HG03095 (cell line): ENCODE measurements around the gene CETN1.

Experiments
- ATAC-seq: cut with Tn5 transposase; IDR thresholded peaks from one replicate; pipeline ENCODE4 v1.9.1; 2021; ENCODE audit warnings: moderate library complexity; ENCODE audit not compliant: unreplicated experiment

CETN1 gene

DNA sequence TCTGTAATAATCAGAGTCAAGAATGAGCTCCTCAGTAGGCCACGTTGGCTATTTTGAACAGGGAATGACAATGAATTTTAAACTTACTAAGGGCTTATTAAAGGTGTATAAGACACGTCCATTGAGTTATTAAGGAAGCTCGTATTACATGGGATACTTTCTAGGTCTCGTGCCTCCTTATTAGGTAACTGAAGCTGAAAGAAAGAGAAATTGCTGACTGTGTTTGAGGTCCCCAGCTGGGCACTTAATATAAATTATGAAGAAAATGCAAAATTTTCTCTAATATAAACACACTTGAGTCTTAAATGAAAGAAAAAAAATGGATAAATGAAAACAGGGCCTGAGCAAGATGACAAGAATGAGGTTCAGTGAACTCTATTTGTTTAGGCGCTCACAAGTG, 38.4 kb downstream of the CETN1 start:
- no peak for ATAC-seq

DNA sequence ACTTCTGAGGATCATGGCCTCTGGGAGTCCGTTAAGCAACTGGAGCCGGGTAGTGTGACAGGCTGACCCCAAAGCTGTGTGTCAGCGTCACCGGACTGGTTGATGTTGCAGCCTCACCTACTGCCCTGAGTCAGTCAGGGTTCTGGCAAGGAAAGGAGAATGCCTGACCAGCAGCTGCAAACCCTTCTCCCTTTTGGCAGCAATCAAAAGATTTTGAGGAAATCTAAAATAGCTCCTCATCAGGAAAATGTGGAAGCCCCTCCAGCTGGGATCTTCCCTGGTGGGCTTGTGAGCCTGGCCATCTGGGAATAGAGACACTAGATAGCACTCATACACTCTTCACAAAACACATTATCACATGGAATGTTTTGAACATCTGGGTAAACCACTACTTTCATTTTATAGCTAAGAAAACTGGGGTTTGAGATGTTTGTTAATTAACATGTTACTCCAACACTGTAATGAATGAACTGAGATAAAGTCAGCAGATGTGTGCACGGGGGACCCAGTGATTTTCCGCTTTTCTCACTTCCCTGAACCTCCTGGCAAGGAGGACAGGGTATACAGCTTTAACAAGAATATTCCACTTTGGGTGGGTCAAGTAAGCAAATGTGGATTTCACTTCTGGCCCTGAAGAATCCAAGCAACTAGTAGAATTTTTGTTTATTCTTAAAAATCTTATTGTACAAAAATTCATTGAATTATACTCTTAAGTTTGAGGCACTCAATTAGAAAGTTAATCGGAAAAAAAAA, 41.3 kb downstream of the CETN1 start:
- no peak for ATAC-seq

GRCh38 chr18:622289-622688, 42.1 kb downstream of the CETN1 start:
- no peak for ATAC-seq

GRCh38 chr18:623761-624620, 43.8 kb downstream of the CETN1 start:
- ATAC-seq, result no peak

- no peak for ATAC-seq
Measured at GRCh38 chr18:627231-627630, 47.1 kb downstream of the CETN1 start.

DNA sequence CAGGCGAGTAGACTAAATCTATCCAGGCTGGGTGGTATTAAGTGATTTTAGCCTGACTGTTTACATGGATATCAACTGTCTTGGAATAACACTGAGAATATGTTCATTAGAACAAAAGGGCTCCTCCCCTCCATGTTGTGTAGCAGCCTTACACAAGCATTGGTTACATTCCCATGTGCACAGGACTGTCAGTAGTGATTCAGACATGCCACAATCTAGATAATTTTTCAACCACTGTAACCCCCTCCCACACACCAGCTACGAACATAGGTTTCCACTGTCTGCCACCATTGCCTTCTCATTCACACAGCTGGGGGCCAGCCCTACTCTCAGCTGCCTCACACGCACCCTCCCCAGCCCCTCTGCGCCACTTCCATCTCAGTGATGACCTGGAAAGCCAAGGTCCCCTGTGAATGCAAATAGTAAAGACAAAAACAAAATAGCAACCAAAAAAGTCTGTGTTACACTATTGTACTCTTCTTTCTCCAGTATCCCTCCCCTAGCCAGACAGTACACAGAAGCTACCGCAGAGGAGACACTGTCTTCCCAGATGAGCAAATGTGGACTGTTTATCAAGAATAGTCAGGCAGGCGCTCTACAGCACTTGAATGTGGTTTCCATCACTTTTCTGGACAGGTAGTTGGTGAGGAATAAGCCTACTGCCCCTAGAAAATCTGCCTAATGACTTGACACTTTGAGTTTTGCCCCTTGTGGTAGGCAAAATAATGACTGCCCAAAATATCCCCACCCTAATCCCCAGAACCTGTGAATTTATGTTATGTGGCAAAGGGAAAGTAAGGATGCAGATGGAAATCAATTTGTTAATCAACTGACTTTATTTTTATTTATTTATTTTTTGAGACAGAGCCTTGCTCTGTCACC, 49.3 kb downstream of the CETN1 start:
- no peak for ATAC-seq

GRCh38 chr18:631560-631959, 51.4 kb downstream of the CETN1 start:
- ATAC-seq, result no peak
